B cell (primary cell): ENCODE data around the gene OXCT1. TPM values are rescaled to one million over a fixed set of nuclear protein-coding genes. Genes with fewer than 3 reads are reported as not detected.

Source experiments
- ATAC-seq: fragments of 200-7000 bp; cut with Tn5 transposase; one replicate; pipeline ENCODE4 v1.10.0; 2021; ENCODE audit warnings: low read depth, mild to moderate bottlenecking, moderate number of reproducible peaks, moderate library complexity
- CTCF ChIA-PET: fragments of 350-600 bp; sonication (Branson Sonifier 250); formaldehyde crosslinking; loops from one replicate; lab custom pipeline; 2021; ENCODE audit warnings: antibody characterized with exemption, inconsistent platforms; lab: Charles Lee
- POLR2A ChIA-PET: fragments of 350-600 bp; sonication (Branson Sonifier 250); formaldehyde crosslinking; loops from one replicate; lab custom pipeline; 2021; ENCODE audit warnings: antibody characterized with exemption; lab: Charles Lee
- DNase-seq: peaks from one replicate; pipeline ENCODE4 v3.0.0; 2013
- H2AFZ ChIP-seq: 2 replicates; pipeline ENCODE4 v1.6.1; 2012; ENCODE audit warnings: mild to moderate bottlenecking, low read depth, low read length; ENCODE audit not compliant: insufficient read depth, poor library complexity, severe bottlenecking
- H3K27ac ChIP-seq, 2 donors: 1 replicate in 1 of 2; 2 replicates in 1 of 2; pipeline ENCODE4 v1.5.1; 2012 to 2013; ENCODE audit warnings: low read length in 2 of 2, mild to moderate bottlenecking in 2 of 2, moderate library complexity in 1 of 2
- H3K27me3 ChIP-seq, 4 experiments: fragments of 200-600 bp in 1 of 4; sonication (generic) in 1 of 4; replicated peaks in 1 of 4; 1 replicate in 2 of 4; 2 replicates in 2 of 4; pipeline versions ENCODE4 v1.6.1 to v1.7.0; 2013 to 2016; ENCODE audit warnings: low read length in 3 of 4, mild to moderate bottlenecking in 2 of 4, mixed read lengths in 1 of 4, moderate library complexity in 1 of 4; ENCODE audit not compliant: insufficient read depth in 4 of 4, control insufficient read depth in 3 of 4; ENCODE audit errors: control extremely low read depth in 1 of 4
- H3K36me3 ChIP-seq, 2 experiments: replicated peaks in 1 of 2; 1 replicate in 1 of 2; 2 replicates in 1 of 2; pipeline versions ENCODE4 v1.6.1 to v1.7.1; 2013; ENCODE audit warnings: low read length in 1 of 2; ENCODE audit not compliant: insufficient read depth in 2 of 2, control insufficient read depth in 1 of 2; ENCODE audit errors: control extremely low read depth in 1 of 2, extremely low read depth in 1 of 2
- H3K4me1 ChIP-seq, 2 donors: fragments of 200-600 bp in 1 of 2; sonication (generic) in 1 of 2; 1 replicate in 1 of 2; 2 replicates in 1 of 2; pipeline versions ENCODE4 v1.5.1 to v1.6.1; 2013 to 2017; ENCODE audit warnings: low read length in 2 of 2; ENCODE audit not compliant: control insufficient read depth in 2 of 2, insufficient read depth in 2 of 2
- H3K4me2 ChIP-seq: replicated peaks from 2 replicates; pipeline ENCODE3; 2012; ENCODE audit warnings: mild to moderate bottlenecking, low read depth, low read length; ENCODE audit not compliant: poor library complexity, severe bottlenecking
- H3K4me3 ChIP-seq, 5 experiments: fragments of 200-600 bp in 1 of 5; sonication (generic) in 1 of 5; 1 replicate in 3 of 5; 2 replicates in 2 of 5; pipeline versions ENCODE4 v1.5.1 to v1.7.0; 2011 to 2016; ENCODE audit warnings: low read length in 4 of 5, mild to moderate bottlenecking in 4 of 5, low read depth in 2 of 5, control low read depth in 1 of 5, moderate library complexity in 1 of 5; ENCODE audit not compliant: insufficient read depth in 1 of 5; ENCODE audit errors: control extremely low read depth in 1 of 5, extremely low read depth in 1 of 5
- H3K79me2 ChIP-seq: fragments of 200-600 bp; sonication (generic); one replicate; pipeline ENCODE4 v1.6.0; 2016; ENCODE audit warnings: low read length; ENCODE audit not compliant: control insufficient read depth, insufficient read depth
- H3K9ac ChIP-seq: fragments of 200-600 bp; sonication (generic); 2 replicates; pipeline ENCODE4 v1.6.1; 2017; ENCODE audit warnings: mild to moderate bottlenecking, low read length, moderate library complexity
- H3K9me3 ChIP-seq, 3 donors: one replicate each; pipeline versions ENCODE4 v1.6.1 to v1.7.1; 2013; ENCODE audit warnings: low read length in 2 of 3; ENCODE audit not compliant: control insufficient read depth in 2 of 3, insufficient read depth in 1 of 3; ENCODE audit errors: control extremely low read depth in 1 of 3
- H4K20me1 ChIP-seq: 2 replicates; pipeline ENCODE4 v1.6.0; 2012; ENCODE audit warnings: mild to moderate bottlenecking, low read length; ENCODE audit not compliant: insufficient read depth, control insufficient read depth, poor library complexity, severe bottlenecking
- H3K27ac Mint-ChIP-seq: one replicate; pipeline ENCODE4 v1.8.0; 2021; ENCODE audit warnings: mixed read lengths
- H3K27me3 Mint-ChIP-seq: one replicate; pipeline ENCODE4 v1.8.0; 2021; ENCODE audit warnings: mixed read lengths
- H3K4me1 Mint-ChIP-seq: one replicate; pipeline ENCODE4 v1.8.0; 2021; ENCODE audit warnings: mixed read lengths
- H3K4me3 Mint-ChIP-seq: one replicate; pipeline ENCODE4 v1.8.0; 2021; ENCODE audit warnings: mixed read lengths
- H3K9me3 Mint-ChIP-seq: one replicate; pipeline ENCODE4 v1.8.0; 2022; ENCODE audit warnings: mixed read lengths; ENCODE audit not compliant: insufficient read depth
- EZH2 ChIP-seq: IDR thresholded peaks from 2 replicates; pipeline ENCODE4 v1.6.1; 2012; ENCODE audit warnings: borderline replicate concordance, low read depth, mild to moderate bottlenecking, moderate library complexity, low read length; ENCODE audit not compliant: insufficient read depth, poor library complexity, severe bottlenecking
- WGBS: methylation state at CpG from one replicate; pipeline ENCODE4 v1.1.5; 2013; ENCODE audit warnings: missing lambda C conversion rate; ENCODE audit not compliant: insufficient coverage; 5-methylcytosine and 5-hydroxymethylcytosine counted together
- intact Hi-C: fragments of 100-400 bp; cut with micrococcal nuclease; formaldehyde crosslinking; loops from one replicate; pipeline ENCODE4 v1.10.0; 2022
- polyA plus RNA-seq: library from polyadenylated mRNA; depleted of rRNA; stranded (reverse); fragments of >200 nt; gene quantifications from 2 replicates; pipeline ENCODE4 v1.2.3, GENCODE V29; 2012
- total RNA-seq, 2 donors: library from RNA; stranded (reverse); fragments of 120-200 nt in 1 of 2; gene quantifications; 1 replicate in 1 of 2; 2 replicates in 1 of 2; pipeline versions ENCODE4 v1.2.3 to v1.2.4, GENCODE V29; 2013 to 2022
- TF ChIP-seq, protein P1 (sequence below): fragments of 200-600 bp; IDR thresholded peaks from one replicate; pipeline ENCODE4 v1.8.0; 2022; ENCODE audit warnings: antibody characterized with exemption, mild to moderate bottlenecking

The OXCT1 gene
- total and polyA plus RNA-seq, 2 donors (not counting 1 experiment from before 2014, with no cell fraction given) = 11.0 to 35.6 TPM

DNA sequence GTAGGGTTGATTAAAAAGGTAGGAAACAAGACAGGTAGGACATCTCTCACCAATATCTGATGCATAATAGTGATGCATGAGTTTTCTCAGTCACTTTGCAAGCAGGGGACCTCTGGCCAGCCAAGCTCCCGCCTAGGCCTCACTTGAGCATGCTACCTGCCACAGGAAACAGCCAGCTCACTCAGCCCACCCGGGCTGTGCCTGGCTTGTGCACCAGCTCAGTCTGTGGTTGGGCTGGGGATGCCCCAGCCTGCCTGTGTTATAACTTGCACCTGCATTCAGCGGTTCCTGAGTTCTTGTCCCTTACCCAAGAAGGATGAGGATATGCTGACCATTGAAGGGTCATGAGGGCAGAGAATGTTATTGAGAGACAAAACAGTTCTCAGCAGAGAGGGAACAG is 187.0 kb downstream of the OXCT1 start:
- H3K4me1 Mint-ChIP-seq = no peaks in the 10 kb centered on the region
- Histone ChIP-seq H3K27ac (no peak overlapping the region), H3K27me3 (no peaks in the 10 kb centered on the region), H3K4me2 (no peak overlapping the region), H3K36me3 (no peaks in the 10 kb centered on the region), H4K20me1 (no peaks in the 10 kb centered on the region), H3K4me3 (no peak overlapping the region), H2AFZ (no peak overlapping the region), H3K9ac (no peak overlapping the region), H3K9me3 (peaks cover 0 to 3% (median 0%) of the 10 kb centered on the region in 3 donors), H3K4me1 (no peaks in the 10 kb centered on the region), H3K79me2 (no peaks in the 10 kb centered on the region)
- H3K27me3 Mint-ChIP-seq = no peaks in the 10 kb centered on the region
- 90% methylated on average over 3 of the region's 3 CpGs for WGBS
- ChIA-PET CTCF (no interaction called here), POLR2A (no interaction called here)
- no peak overlapping the region for H3K27ac Mint-ChIP-seq
- intact Hi-C loops = no loop called here
- no peak for DNase-seq
- no peak for ATAC-seq
- H3K9me3 Mint-ChIP-seq = no peaks in the 10 kb centered on the region
- no peak overlapping the region for H3K4me3 Mint-ChIP-seq
- TF ChIP-seq, protein P1, sequence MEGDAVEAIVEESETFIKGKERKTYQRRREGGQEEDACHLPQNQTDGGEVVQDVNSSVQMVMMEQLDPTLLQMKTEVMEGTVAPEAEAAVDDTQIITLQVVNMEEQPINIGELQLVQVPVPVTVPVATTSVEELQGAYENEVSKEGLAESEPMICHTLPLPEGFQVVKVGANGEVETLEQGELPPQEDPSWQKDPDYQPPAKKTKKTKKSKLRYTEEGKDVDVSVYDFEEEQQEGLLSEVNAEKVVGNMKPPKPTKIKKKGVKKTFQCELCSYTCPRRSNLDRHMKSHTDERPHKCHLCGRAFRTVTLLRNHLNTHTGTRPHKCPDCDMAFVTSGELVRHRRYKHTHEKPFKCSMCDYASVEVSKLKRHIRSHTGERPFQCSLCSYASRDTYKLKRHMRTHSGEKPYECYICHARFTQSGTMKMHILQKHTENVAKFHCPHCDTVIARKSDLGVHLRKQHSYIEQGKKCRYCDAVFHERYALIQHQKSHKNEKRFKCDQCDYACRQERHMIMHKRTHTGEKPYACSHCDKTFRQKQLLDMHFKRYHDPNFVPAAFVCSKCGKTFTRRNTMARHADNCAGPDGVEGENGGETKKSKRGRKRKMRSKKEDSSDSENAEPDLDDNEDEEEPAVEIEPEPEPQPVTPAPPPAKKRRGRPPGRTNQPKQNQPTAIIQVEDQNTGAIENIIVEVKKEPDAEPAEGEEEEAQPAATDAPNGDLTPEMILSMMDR = no peak
- TF ChIP-seq EZH2 = no peak

DNA sequence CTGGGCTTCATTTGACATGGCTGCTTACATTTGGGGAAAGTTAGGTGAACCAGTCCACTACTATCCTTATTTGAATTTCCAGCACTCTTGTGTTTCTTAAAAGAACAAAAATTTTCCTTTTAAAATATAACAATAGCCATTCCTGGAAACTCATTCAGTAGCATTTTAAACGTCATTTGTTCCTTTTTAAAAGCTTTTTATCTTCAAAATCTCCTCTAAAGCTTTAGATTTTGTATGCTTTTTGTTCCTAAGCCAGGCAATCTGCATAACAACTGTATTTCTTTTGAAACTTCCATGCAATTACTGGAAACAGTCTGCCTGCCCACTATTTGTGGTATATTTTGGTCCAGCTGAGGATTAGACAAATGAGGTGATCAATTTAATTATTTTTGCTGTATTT is 187.6 kb downstream of the OXCT1 start:
- POLR2A ChIA-PET = no interaction called here
- no peak for ATAC-seq
- Histone ChIP-seq H3K27ac (no peak overlapping the region), H4K20me1 (no peaks in the 10 kb centered on the region), H3K36me3 (no peaks in the 10 kb centered on the region), H3K9me3 (peaks cover 0 to 3% (median 0%) of the 10 kb centered on the region in 3 donors), H3K27me3 (no peaks in the 10 kb centered on the region), H3K79me2 (no peaks in the 10 kb centered on the region), H3K4me3 (no peak overlapping the region), H2AFZ (no peak overlapping the region), H3K4me1 (no peaks in the 10 kb centered on the region), H3K4me2 (no peak overlapping the region), H3K9ac (no peak overlapping the region)
- TF ChIP-seq EZH2 = no peak
- TF ChIP-seq, protein P1 = no peak
- intact Hi-C loops = no loop called here
- CTCF ChIA-PET = no interaction called here
- no peak for DNase-seq
- H3K4me3 Mint-ChIP-seq = no peak overlapping the region
- WGBS = no CpG with 5 or more reads among the region's 1 CpG
- no peak overlapping the region for H3K27ac Mint-ChIP-seq
- H3K9me3 Mint-ChIP-seq = no peaks in the 10 kb centered on the region
- H3K4me1 Mint-ChIP-seq = no peaks in the 10 kb centered on the region
- no peaks in the 10 kb centered on the region for H3K27me3 Mint-ChIP-seq
